Measurements from ENCODE around the gene TMEM114. TPM values are rescaled to one million over a fixed set of nuclear protein-coding genes. Genes with fewer than 3 reads are reported as not detected.
"Not testable (repeated sequence)": the region's sequence is repeated elsewhere in the genome, so short reads cannot be mapped to it uniquely, and the experiment has no call there.

Gene TMEM114
- total RNA-seq, 1 donor from 2014 or later: not detected

DNA sequence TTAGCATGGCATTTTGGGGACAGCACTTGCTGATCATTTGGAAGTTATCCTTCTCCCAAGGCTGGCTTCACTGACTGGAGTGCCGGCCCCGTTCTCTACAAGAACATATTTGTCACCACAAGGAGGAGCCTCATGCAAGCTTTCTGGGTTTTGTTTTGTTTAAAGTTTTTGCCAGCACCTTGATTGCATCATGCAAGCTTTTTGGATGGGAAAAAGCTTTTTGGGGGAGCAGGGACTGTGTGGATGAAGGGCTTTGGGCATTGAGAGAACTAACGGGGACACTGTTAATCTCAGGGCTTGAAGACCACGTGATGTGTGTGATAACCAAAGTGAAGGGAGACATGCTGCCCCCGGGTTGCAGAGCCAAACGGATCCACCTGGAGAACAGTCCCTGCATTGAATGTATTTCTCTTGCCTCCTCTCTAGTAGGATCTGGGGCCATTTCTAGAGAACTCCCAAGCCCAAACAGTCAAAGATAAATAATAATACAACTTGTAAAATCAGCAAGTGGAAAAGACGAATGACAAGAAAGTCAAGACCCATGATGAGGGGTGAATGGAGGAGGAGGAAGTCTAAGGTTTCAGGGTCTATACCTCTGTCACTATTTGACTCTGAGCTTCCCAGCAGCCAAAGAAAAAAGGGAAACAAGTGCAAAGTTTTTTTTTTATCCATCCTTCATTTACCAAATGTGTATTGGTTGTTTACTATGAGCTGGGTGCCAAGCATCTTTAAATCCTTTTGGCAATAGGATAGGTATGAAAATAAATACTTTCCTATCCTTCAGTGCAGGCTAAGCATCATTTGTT lies 17.2 kb downstream of the TMEM114 start:
- H3K9me3 Mint-ChIP-seq (ENCODE audit: low read depth): no peaks in the 10 kb centered on the region
- H3K36me3 Mint-ChIP-seq (ENCODE audit: low read depth): no peaks in the 10 kb centered on the region
- no peak overlapping the region for H3K27ac Mint-ChIP-seq (ENCODE audit: unreplicated experiment)
- peak; percentile 75 for TF ChIP-seq CTCF (IDR thresholded peaks at IDR 0.05)
- H3K27me3 Mint-ChIP-seq (ENCODE audit: low read depth): peaks cover 19% of the 10 kb centered on the region
- H3K4me1 Mint-ChIP-seq (ENCODE audit: low read depth): peaks cover 12% of the 10 kb centered on the region
- H3K4me3 Mint-ChIP-seq (ENCODE audit: unreplicated experiment): no peak overlapping the region
- DNase-seq (ENCODE audit: low spot score): no peak

GRCh38 chr16:8572063-8572918 lies 18.0 kb downstream of the TMEM114 start:
- no peak for DNase-seq (ENCODE audit: low spot score)
- peaks cover 12% of the 10 kb centered on the region for H3K4me1 Mint-ChIP-seq (ENCODE audit: low read depth)
- H3K27ac Mint-ChIP-seq (ENCODE audit: unreplicated experiment): no peak overlapping the region

GRCh38 chr16:8571061-8571596 lies 19.2 kb downstream of the TMEM114 start:
- Mint-ChIP-seq H3K36me3 (ENCODE audit: low read depth) (no peaks in the 10 kb centered on the region), H3K4me3 (ENCODE audit: unreplicated experiment) (no peak overlapping the region), H3K4me1 (ENCODE audit: low read depth) (peaks cover 12% of the 10 kb centered on the region), H3K27me3 (ENCODE audit: low read depth) (peaks cover 5% of the 10 kb centered on the region), H3K27ac (ENCODE audit: unreplicated experiment) (peak overlapping the region; percentile 68), H3K9me3 (ENCODE audit: low read depth) (no peaks in the 10 kb centered on the region)
- no peak for TF ChIP-seq CTCF (IDR thresholded peaks at IDR 0.05)
- no peak for DNase-seq (ENCODE audit: low spot score)

More at GRCh38 chr16:8572063-8572918, 18.0 kb downstream of the TMEM114 start:
- Mint-ChIP-seq H3K4me3 (ENCODE audit: unreplicated experiment) (no peak overlapping the region), H3K9me3 (ENCODE audit: low read depth) (no peaks in the 10 kb centered on the region), H3K36me3 (ENCODE audit: low read depth) (no peaks in the 10 kb centered on the region), H3K27me3 (ENCODE audit: low read depth) (peaks cover 13% of the 10 kb centered on the region)
- TF ChIP-seq CTCF (IDR thresholded peaks at IDR 0.05): no peak

GRCh38 chr16:8570393-8570792 lies 19.9 kb downstream of the TMEM114 start:
- H3K4me1 Mint-ChIP-seq (ENCODE audit: low read depth): peaks cover 12% of the 10 kb centered on the region
- not testable (repeated sequence) for DNase-seq (ENCODE audit: low spot score); H3K4me3 Mint-ChIP-seq (ENCODE audit: unreplicated experiment); H3K36me3 Mint-ChIP-seq (ENCODE audit: low read depth); H3K27ac Mint-ChIP-seq (ENCODE audit: unreplicated experiment); H3K9me3 Mint-ChIP-seq (ENCODE audit: low read depth); H3K27me3 Mint-ChIP-seq (ENCODE audit: low read depth)

DNA sequence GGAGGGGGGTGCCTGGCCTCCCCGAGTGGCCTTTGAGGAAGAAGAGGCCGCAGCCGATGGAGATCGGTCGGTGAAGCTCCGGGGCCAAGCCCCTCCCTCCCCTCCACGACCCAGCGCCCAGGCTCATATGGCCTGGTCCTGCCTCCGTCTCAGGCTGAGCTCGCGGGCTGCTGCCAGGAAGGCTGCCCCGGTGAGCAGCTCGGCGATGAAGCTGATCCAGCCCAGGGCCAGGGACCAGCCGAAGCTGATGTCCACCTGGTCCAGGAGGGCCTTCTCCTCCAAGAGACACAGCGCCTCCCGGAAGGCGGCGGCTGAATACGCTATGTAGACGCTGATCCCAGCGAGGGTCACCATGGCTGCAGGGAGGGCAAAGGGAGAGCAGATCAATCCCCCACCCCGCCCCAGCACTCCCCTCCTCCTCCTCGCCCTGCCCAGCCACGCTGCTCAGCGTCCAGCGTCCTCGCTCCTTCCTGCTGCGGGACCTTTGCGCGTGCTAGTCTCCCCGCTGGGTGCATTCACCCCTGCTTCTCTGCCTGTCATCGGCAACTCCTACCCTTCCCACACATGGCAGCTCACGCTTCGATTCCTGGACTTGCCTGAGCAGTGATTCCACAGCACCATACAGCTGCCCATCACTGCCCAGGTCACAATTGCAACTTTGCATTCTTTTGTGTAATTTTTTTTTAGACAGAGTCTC lies 20.5 kb downstream of the TMEM114 start:
- no peak for DNase-seq (ENCODE audit: low spot score)
- Mint-ChIP-seq H3K4me3 (ENCODE audit: unreplicated experiment) (no peak overlapping the region), H3K36me3 (ENCODE audit: low read depth) (no peaks in the 10 kb centered on the region), H3K27me3 (ENCODE audit: low read depth) (no peaks in the 10 kb centered on the region), H3K9me3 (ENCODE audit: low read depth) (no peaks in the 10 kb centered on the region), H3K27ac (ENCODE audit: unreplicated experiment) (no peak overlapping the region), H3K4me1 (ENCODE audit: low read depth) (peaks cover 12% of the 10 kb centered on the region)
- TF ChIP-seq CTCF (IDR thresholded peaks at IDR 0.05): no peak

Data from chondrocyte (in vitro differentiated cells).